Loucy (cell line): ENCODE data around the gene TRNT1.

Experiments
- H2AFZ ChIP-seq: fragments of 200-600 bp; sonication (generic); 2 replicates; pipeline ENCODE4 v1.6.0; 2016; ENCODE audit warnings: antibody characterized with exemption, mild to moderate bottlenecking, low read length, moderate library complexity
- H3F3A ChIP-seq: fragments of 200-600 bp; 2 replicates; pipeline ENCODE4 v1.6.0; 2016; ENCODE audit warnings: antibody characterized with exemption, low read depth, mild to moderate bottlenecking
- H3K27me3 ChIP-seq: fragments of 200-600 bp; sonication (generic); 2 replicates; pipeline ENCODE4 v1.6.1; 2014; ENCODE audit warnings: low read length, mild to moderate bottlenecking; ENCODE audit not compliant: insufficient read depth, poor library complexity, severe bottlenecking
- H3K36me3 ChIP-seq: fragments of 200-600 bp; sonication (generic); 2 replicates; pipeline ENCODE4 v1.6.1; 2016; ENCODE audit warnings: low read length; ENCODE audit not compliant: insufficient read depth
- H3K4me1 ChIP-seq: fragments of 200-600 bp; sonication (generic); 2 replicates; pipeline ENCODE4 v1.5.1; 2014; ENCODE audit warnings: low read length, mild to moderate bottlenecking; ENCODE audit not compliant: insufficient read depth, poor library complexity, severe bottlenecking
- H3K4me2 ChIP-seq: fragments of 200-600 bp; sonication (generic); 2 replicates; pipeline ENCODE4 v1.6.0; 2014; ENCODE audit warnings: antibody characterized with exemption, low read length, low read depth, mild to moderate bottlenecking; ENCODE audit not compliant: poor library complexity, severe bottlenecking
- H3K4me3 ChIP-seq: fragments of 200-600 bp; sonication (generic); 2 replicates; pipeline ENCODE4 v1.5.1; 2014; ENCODE audit warnings: low read length, mild to moderate bottlenecking, mixed read lengths; ENCODE audit not compliant: poor library complexity, severe bottlenecking
- H3K79me2 ChIP-seq: fragments of 200-600 bp; sonication (generic); 2 replicates; pipeline ENCODE4 v1.6.1; 2014; ENCODE audit warnings: low read length; ENCODE audit not compliant: insufficient read depth
- H3K9ac ChIP-seq: fragments of 200-600 bp; sonication (generic); 2 replicates; pipeline ENCODE4 v1.6.0; 2014; ENCODE audit warnings: mild to moderate bottlenecking, low read depth, low read length, moderate library complexity; ENCODE audit not compliant: poor library complexity, severe bottlenecking
- H3K9me2 ChIP-seq: fragments of 200-600 bp; sonication (generic); replicated peaks from 2 replicates; pipeline ENCODE4 v1.6.1; 2016; ENCODE audit warnings: low read depth, low read length, mixed read lengths
- H3K9me3 ChIP-seq: fragments of 200-600 bp; sonication (generic); 2 replicates; pipeline ENCODE4 v1.6.1; 2014; ENCODE audit warnings: mild to moderate bottlenecking, antibody characterized with exemption, low read length, low read depth; ENCODE audit not compliant: insufficient read depth
- H4K20me1 ChIP-seq: fragments of 200-600 bp; sonication (generic); 2 replicates; pipeline ENCODE4 v1.6.0; 2014; ENCODE audit warnings: antibody characterized with exemption, low read length, mild to moderate bottlenecking; ENCODE audit not compliant: insufficient read depth, poor library complexity, severe bottlenecking
- EZH2phosphoT487 ChIP-seq: fragments of 200-600 bp; IDR thresholded peaks from 2 replicates; pipeline ENCODE4 v1.6.1; 2018; ENCODE audit warnings: antibody characterized with exemption, mild to moderate bottlenecking, moderate library complexity, borderline replicate concordance
- TF ChIP-seq, protein P1 (sequence below): fragments of 200-600 bp; sonication (generic); conservative IDR thresholded peaks from 2 replicates; pipeline ENCODE4 v1.5.1; 2014; ENCODE audit warnings: mild to moderate bottlenecking, antibody characterized with exemption, low read length

Gene TRNT1

GRCh38 chr3:3089017-3089416 is 37.7 kb upstream of the TRNT1 start:
- no peaks in the 10 kb centered on the region for H3K36me3 ChIP-seq
- no peaks in the 10 kb centered on the region for H3K27me3 ChIP-seq
- H3F3A ChIP-seq, result no peaks in the 10 kb centered on the region
- no peak for TF ChIP-seq EZH2phosphoT487
- TF ChIP-seq, protein P1, sequence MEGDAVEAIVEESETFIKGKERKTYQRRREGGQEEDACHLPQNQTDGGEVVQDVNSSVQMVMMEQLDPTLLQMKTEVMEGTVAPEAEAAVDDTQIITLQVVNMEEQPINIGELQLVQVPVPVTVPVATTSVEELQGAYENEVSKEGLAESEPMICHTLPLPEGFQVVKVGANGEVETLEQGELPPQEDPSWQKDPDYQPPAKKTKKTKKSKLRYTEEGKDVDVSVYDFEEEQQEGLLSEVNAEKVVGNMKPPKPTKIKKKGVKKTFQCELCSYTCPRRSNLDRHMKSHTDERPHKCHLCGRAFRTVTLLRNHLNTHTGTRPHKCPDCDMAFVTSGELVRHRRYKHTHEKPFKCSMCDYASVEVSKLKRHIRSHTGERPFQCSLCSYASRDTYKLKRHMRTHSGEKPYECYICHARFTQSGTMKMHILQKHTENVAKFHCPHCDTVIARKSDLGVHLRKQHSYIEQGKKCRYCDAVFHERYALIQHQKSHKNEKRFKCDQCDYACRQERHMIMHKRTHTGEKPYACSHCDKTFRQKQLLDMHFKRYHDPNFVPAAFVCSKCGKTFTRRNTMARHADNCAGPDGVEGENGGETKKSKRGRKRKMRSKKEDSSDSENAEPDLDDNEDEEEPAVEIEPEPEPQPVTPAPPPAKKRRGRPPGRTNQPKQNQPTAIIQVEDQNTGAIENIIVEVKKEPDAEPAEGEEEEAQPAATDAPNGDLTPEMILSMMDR, result no peak
- H3K79me2 ChIP-seq, result no peaks in the 10 kb centered on the region
- no peaks in the 10 kb centered on the region for H4K20me1 ChIP-seq
- H3K9me2 ChIP-seq, result no peaks in the 10 kb centered on the region
- no peak overlapping the region for H3K9ac ChIP-seq
- no peak overlapping the region for H3K4me2 ChIP-seq
- H2AFZ ChIP-seq, result no peak overlapping the region
- no peaks in the 10 kb centered on the region for H3K9me3 ChIP-seq
- no peak overlapping the region for H3K4me3 ChIP-seq
- no peaks in the 10 kb centered on the region for H3K4me1 ChIP-seq

DNA sequence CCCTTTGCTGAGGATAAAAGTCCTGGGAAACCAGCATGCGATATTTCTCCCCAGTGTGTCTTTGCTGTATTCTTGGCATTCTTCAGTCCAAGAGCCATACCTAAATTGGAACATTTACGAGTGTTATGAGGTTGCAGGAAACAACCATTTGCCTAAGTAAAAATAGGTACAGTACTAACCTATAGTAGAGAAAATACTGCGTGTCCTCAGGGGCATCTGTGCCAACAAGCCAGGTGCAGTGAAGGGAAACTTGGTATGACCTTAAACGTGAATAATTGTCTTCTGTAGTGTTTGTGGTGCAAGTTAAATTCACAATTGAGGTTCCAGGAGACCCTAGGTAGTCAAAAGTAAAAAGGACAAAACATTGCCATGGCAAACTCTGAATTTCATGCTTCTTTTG is 28.8 kb upstream of the TRNT1 start:
- Histone ChIP-seq H3K36me3 (no peaks in the 10 kb centered on the region), H3K4me2 (no peak overlapping the region), H3K9me3 (no peaks in the 10 kb centered on the region), H4K20me1 (no peaks in the 10 kb centered on the region), H2AFZ (no peak overlapping the region), H3K9ac (no peak overlapping the region), H3K9me2 (no peaks in the 10 kb centered on the region), H3K4me1 (no peaks in the 10 kb centered on the region), H3K27me3 (no peaks in the 10 kb centered on the region), H3K79me2 (no peaks in the 10 kb centered on the region), H3F3A (no peaks in the 10 kb centered on the region), H3K4me3 (no peak overlapping the region)
- TF ChIP-seq, protein P1, result no peak
- no peak for TF ChIP-seq EZH2phosphoT487

DNA sequence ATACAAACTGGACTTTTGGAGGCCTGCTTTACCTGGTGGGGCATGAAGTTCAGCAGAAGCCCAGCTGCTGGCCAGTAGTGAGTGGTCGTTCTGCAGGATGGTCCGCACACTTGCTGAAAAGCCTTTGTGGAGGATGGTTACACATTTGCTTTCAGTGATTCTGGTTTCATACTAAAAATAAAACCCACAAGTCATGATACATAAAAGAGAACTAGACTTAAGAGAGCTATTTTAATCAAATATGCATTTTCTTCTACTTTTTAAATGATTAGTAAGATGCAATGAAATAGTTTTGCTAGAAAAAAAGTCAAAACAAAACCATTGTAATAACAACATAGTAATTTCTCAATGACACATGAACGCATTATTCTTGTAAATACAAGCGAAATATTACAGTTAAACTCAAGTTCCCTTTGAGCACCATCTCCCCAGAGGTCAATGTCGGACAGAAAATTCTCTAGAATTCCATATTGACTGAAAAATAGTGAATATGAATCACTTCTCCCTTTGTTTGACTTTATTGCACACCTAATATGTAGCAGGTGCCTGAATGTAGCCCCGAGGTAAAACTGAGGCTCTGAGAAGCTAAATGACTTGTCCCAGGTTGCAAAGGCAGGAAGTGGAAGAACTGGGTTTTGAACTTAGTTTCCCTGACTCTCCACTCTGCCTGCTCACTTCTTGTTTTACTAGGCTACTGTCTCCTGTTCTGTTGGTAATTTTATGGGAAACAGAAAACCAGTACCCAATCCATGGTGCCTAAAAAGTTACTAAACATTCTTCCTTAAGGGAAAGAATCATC is 24.9 kb upstream of the TRNT1 start:
- Histone ChIP-seq H3K36me3 (no peaks in the 10 kb centered on the region), H3K4me1 (no peaks in the 10 kb centered on the region), H3K9ac (no peak overlapping the region), H3K4me2 (no peak overlapping the region), H2AFZ (no peak overlapping the region), H3K9me3 (no peaks in the 10 kb centered on the region), H3K4me3 (no peak overlapping the region), H3K9me2 (no peaks in the 10 kb centered on the region), H4K20me1 (no peaks in the 10 kb centered on the region), H3K27me3 (no peaks in the 10 kb centered on the region), H3F3A (no peaks in the 10 kb centered on the region), H3K79me2 (no peaks in the 10 kb centered on the region)
- no peak for TF ChIP-seq EZH2phosphoT487
- TF ChIP-seq, protein P1, result no peak
